ENCODE results near the gene METRNL.
"Not testable (repeated sequence)": the region's sequence is repeated elsewhere in the genome, so short reads cannot be mapped to it uniquely, and the experiment has no call there.

The METRNL gene

GRCh38 chr17:83138820-83139219, 59.4 kb downstream of the METRNL start:
- TF ChIP-seq, protein P1, sequence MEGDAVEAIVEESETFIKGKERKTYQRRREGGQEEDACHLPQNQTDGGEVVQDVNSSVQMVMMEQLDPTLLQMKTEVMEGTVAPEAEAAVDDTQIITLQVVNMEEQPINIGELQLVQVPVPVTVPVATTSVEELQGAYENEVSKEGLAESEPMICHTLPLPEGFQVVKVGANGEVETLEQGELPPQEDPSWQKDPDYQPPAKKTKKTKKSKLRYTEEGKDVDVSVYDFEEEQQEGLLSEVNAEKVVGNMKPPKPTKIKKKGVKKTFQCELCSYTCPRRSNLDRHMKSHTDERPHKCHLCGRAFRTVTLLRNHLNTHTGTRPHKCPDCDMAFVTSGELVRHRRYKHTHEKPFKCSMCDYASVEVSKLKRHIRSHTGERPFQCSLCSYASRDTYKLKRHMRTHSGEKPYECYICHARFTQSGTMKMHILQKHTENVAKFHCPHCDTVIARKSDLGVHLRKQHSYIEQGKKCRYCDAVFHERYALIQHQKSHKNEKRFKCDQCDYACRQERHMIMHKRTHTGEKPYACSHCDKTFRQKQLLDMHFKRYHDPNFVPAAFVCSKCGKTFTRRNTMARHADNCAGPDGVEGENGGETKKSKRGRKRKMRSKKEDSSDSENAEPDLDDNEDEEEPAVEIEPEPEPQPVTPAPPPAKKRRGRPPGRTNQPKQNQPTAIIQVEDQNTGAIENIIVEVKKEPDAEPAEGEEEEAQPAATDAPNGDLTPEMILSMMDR (IDR thresholded peaks at IDR 0.05; ENCODE audit: low read depth, low read length) = no peak
- no peak for DNase-seq (ENCODE audit: extremely low read depth, low read depth)

- DNase-seq (ENCODE audit: extremely low read depth, low read depth) = not testable (repeated sequence)
Observed at GRCh38 chr17:83139541-83140248, 60.3 kb downstream of the METRNL start.

- DNase-seq (ENCODE audit: extremely low read depth, low read depth) = not testable (repeated sequence)
Observed at GRCh38 chr17:83140249-83140566, 60.8 kb downstream of the METRNL start.

- TF ChIP-seq, protein P1 (IDR thresholded peaks at IDR 0.05; ENCODE audit: low read depth, low read length) = no peak
- no peak for DNase-seq (ENCODE audit: extremely low read depth, low read depth)
Observed at GRCh38 chr17:83142619-83143018, 63.2 kb downstream of the METRNL start.

DNA sequence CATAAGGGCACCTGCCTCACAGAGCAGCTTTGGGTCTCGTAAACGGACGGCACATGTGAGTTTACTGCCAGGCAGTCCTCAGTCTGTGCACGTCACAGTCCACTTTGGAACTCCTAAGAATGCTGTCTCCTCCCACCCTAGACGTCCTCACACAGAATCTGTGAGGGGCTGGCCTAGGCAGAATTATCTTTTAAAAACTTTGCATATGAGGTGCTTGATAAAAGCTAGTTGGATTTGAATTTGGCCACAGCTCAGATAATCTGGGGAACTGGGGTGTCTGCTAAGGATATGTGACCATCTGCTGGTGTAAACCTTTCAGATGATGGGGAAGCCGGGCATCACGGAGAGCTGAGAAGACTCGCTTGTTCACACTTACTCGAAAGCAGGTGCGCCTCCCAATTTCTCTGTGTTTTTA, 64.4 kb downstream of the METRNL start:
- DNase-seq (ENCODE audit: extremely low read depth, low read depth) = no peak
- TF ChIP-seq, protein P1 (IDR thresholded peaks at IDR 0.05; ENCODE audit: low read depth, low read length) = no peak

All from AG09319 (cell line).